Measurements from ENCODE around the gene SLC2A14.
"Not testable (repeated sequence)": the region's sequence is repeated elsewhere in the genome, so short reads cannot be mapped to it uniquely, and the experiment has no call there.

SLC2A14 gene

GRCh38 chr12:7832059-7832696, 40.5 kb downstream of the SLC2A14 start:
- DNase-seq: peak; percentile 20

GRCh38 chr12:7829737-7830136, 43.0 kb downstream of the SLC2A14 start:
- not testable (repeated sequence) for DNase-seq

GRCh38 chr12:7825754-7826153, 47.0 kb downstream of the SLC2A14 start:
- DNase-seq: not testable (repeated sequence)

GRCh38 chr12:7806863-7807487, 65.7 kb downstream of the SLC2A14 start:
- peak; percentile 60 for DNase-seq

GRCh38 chr12:7806319-7806718, 66.4 kb downstream of the SLC2A14 start:
- DNase-seq: not testable (repeated sequence)

GRCh38 chr12:7801460-7801859, 71.3 kb downstream of the SLC2A14 start:
- no peak for DNase-seq

GRCh38 chr12:7798750-7799308, 73.9 kb downstream of the SLC2A14 start:
- DNase-seq: not testable (repeated sequence)

- no peak for DNase-seq
Measured at GRCh38 chr12:7797698-7798398, 74.9 kb downstream of the SLC2A14 start.

GRCh38 chr12:7797269-7797668, 75.4 kb downstream of the SLC2A14 start:
- not testable (repeated sequence) for DNase-seq

GRCh38 chr12:7793211-7793610, 79.5 kb downstream of the SLC2A14 start:
- DNase-seq: no peak

GRCh38 chr12:7788884-7789528, 83.7 kb downstream of the SLC2A14 start, which contains the start of gene NANOG:
Gene NANOG (plus strand): TSS chr12:7789402. CDS start chr12:7789615, 213 bp downstream.
- DNase-seq: not testable (repeated sequence)

GRCh38 chr12:7788294-7788660, 84.4 kb downstream of the SLC2A14 start:
- DNase-seq: no peak

GRCh38 chr12:7787574-7788293, 85.0 kb downstream of the SLC2A14 start:
- no peak for DNase-seq

GRCh38 chr12:7784701-7785100, 88.0 kb downstream of the SLC2A14 start:
- no peak for DNase-seq

- not testable (repeated sequence) for DNase-seq
Measured at GRCh38 chr12:7783433-7783832, 89.3 kb downstream of the SLC2A14 start.

GRCh38 chr12:7782055-7782454, 90.7 kb downstream of the SLC2A14 start:
- DNase-seq: no peak

GRCh38 chr12:7781274-7781673, 91.4 kb downstream of the SLC2A14 start:
- DNase-seq: no peak

GRCh38 chr12:7769999-7770398, 102.7 kb downstream of the SLC2A14 start:
- no peak for DNase-seq

All from activated CD8-positive, alpha-beta memory T cell treated with anti-CD3 and anti-CD28 coated beads, Interleukin-2, amount 50 U/mL, for 4 hours (primary cell).